BE2C (cell line): ENCODE data around the gene FBLN1.

Experiments
- DNase-seq: peaks from one replicate; pipeline ENCODE4 v3.0.0-alpha.2; 2020
- H3K27me3 ChIP-seq: fragments of 250-450 bp; sonication (Bioruptor Pico); 2 replicates; pipeline ENCODE4 v1.5.1; 2020; ENCODE audit warnings: mild to moderate bottlenecking
- H3K36me3 ChIP-seq: fragments of 250-450 bp; sonication (Bioruptor Pico); 2 replicates; pipeline ENCODE4 v1.5.1; 2020; ENCODE audit warnings: mild to moderate bottlenecking
- H3K4me1 ChIP-seq: fragments of 250-450 bp; sonication (Bioruptor Pico); 2 replicates; pipeline ENCODE4 v1.5.1; 2020
- H3K4me3 ChIP-seq: 2 replicates; pipeline ENCODE4 v1.5.1; 2011; ENCODE audit warnings: low read depth, low read length
- H3K9me3 ChIP-seq: fragments of 250-450 bp; sonication (Bioruptor Pico); 2 replicates; pipeline ENCODE4 v1.5.1; 2020
- TF ChIP-seq, protein P1 (sequence below): IDR thresholded peaks from 2 replicates; pipeline ENCODE4 v1.5.1; 2012; ENCODE audit warnings: mild to moderate bottlenecking, low read depth, low read length

The FBLN1 gene

DNA sequence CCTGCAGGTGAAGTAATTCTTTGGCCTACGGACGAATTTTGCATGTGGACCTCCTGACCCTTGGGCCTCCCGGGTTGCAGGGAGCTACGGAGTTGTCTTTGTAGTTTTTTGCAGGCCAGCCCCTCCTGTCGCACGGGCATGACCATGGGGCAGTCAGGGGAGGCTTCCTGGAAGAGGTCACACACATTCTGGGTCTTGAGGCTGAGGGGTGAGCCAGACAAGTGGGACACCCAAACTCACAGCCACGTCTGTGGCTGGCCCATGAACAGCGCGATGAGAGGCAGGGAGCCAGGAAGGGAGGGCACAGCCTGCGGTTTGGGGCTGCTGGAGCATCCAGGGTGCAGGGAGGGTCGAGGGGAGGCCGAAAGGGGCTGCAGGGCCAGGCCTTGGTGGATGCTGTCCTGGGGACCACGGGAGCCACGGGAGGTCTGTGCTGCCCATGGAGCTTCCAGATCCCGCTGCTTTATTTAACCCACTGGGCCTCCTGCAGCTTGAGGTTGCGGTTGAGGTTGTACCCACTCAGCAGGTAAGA lies 78.9 kb downstream of the FBLN1 start:
- Histone ChIP-seq H3K9me3 (no peaks in the 10 kb centered on the region), H3K36me3 (no peaks in the 10 kb centered on the region), H3K27me3 (no peaks in the 10 kb centered on the region), H3K4me3 (no peak overlapping the region), H3K4me1 (peaks cover 10% of the 10 kb centered on the region)
- TF ChIP-seq, protein P1, sequence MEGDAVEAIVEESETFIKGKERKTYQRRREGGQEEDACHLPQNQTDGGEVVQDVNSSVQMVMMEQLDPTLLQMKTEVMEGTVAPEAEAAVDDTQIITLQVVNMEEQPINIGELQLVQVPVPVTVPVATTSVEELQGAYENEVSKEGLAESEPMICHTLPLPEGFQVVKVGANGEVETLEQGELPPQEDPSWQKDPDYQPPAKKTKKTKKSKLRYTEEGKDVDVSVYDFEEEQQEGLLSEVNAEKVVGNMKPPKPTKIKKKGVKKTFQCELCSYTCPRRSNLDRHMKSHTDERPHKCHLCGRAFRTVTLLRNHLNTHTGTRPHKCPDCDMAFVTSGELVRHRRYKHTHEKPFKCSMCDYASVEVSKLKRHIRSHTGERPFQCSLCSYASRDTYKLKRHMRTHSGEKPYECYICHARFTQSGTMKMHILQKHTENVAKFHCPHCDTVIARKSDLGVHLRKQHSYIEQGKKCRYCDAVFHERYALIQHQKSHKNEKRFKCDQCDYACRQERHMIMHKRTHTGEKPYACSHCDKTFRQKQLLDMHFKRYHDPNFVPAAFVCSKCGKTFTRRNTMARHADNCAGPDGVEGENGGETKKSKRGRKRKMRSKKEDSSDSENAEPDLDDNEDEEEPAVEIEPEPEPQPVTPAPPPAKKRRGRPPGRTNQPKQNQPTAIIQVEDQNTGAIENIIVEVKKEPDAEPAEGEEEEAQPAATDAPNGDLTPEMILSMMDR: no peak
- DNase-seq: no peak

DNA sequence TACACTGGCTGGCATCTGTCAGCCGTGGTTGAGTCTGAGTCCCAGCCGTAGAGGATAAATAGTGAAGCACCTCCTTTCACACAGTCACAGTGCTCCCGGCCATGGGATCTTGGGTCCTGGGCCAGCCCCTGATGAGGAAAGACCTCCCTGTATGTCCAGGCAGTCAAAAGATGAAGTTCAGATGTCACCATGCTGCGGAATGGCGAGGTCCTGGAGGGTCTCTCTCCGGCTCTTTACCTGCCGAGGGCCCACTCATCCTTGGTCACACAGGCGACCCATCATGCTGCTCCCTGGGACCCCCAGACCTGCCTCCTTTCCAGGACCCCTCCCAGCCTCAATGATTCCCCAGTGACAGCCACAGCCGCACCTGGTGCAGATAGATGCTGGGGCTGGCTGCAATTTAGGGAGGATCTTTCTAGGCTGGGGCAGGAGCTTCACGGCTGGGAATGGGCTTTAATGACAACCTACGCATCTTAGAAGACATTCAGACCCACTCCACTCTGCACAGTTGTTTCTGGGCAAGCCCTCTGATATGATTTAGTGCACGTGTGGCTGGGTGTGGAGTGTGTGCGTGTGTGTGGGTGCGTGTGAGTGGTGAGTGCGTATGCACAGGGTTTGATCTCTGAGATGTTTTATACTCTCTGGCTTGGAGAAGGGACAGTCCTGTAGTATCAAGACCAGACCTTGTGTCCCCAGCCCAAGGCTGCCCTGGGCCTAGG lies 79.7 kb downstream of the FBLN1 start:
- no peaks in the 10 kb centered on the region for H3K27me3 ChIP-seq
- H3K36me3 ChIP-seq: no peaks in the 10 kb centered on the region
- TF ChIP-seq, protein P1: no peak

DNA sequence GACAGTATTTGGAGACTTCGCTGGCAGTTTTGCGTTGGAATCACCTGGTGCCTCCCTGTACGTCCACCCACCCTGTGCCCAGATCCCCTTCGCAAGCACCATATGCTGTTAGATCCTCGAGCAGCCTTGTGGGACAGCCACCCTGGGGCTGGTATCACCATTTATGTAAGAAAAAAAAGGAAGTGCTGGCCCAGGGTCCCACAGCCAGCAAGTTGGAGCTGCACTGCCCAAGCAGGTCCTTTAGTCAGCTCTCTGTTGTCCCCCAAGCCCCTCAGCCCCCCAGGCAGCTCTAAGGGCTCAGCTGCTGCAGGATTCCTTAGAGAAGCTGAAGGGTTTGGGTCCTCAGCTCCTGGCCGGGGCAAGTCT lies 80.3 kb downstream of the FBLN1 start:
- Histone ChIP-seq H3K9me3 (no peaks in the 10 kb centered on the region), H3K27me3 (no peaks in the 10 kb centered on the region), H3K4me3 (no peak overlapping the region), H3K36me3 (no peaks in the 10 kb centered on the region), H3K4me1 (peaks cover 10% of the 10 kb centered on the region)
- DNase-seq: no peak
- TF ChIP-seq, protein P1: no peak

More for the DNA sequence above, 79.7 kb downstream of the FBLN1 start:
- Histone ChIP-seq H3K4me1 (peaks cover 10% of the 10 kb centered on the region), H3K4me3 (no peak overlapping the region), H3K9me3 (no peaks in the 10 kb centered on the region)
- no peak for DNase-seq

DNA sequence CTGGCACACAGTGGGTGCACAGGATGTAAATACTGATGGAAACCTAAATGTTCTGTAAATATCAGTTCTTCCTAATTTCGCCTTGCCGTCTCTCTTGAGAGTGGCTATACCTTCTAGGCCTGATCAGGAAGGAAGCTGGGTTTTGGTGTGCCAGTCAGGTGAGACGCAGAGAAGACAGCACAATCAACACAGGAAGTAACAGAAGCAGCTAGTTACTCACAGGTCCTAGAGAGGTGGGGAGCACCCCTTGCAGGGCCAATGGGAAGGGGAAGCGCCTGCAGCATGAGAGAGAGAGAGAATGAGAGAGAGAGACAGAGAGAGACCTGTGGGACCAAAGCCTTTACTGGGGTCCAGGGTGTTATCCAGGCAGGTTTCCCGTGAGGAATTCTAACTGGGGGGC lies 80.8 kb downstream of the FBLN1 start:
- peaks cover 10% of the 10 kb centered on the region for H3K4me1 ChIP-seq
- no peak overlapping the region for H3K4me3 ChIP-seq
- TF ChIP-seq, protein P1: no peak
- no peaks in the 10 kb centered on the region for H3K27me3 ChIP-seq
- H3K36me3 ChIP-seq: no peaks in the 10 kb centered on the region
- H3K9me3 ChIP-seq: no peaks in the 10 kb centered on the region
- no peak for DNase-seq

DNA sequence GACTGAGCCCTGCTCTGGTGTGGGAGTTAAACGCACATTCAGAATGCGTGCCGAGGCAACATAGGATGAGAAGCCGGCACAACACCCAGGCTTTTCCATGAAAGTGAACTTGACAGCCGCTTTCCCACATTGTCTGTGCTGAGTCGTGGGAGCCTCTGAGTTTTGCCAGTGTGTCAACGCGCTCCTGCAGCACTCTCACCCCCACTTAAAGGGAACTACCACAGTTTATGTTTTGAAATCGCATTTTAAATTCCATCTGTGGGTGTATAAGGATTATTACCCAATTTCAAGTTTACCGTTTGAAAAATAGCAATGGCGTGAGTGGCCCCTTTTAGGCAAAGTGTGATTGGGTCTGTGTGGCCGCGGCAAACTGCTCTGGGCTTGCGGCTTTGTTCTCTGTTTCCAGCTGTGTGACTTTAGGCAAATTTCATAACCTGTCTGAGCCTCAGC lies 81.5 kb downstream of the FBLN1 start:
- no peaks in the 10 kb centered on the region for H3K9me3 ChIP-seq
- DNase-seq: no peak
- H3K4me3 ChIP-seq: no peak overlapping the region
- H3K4me1 ChIP-seq: peaks cover 10% of the 10 kb centered on the region
- H3K36me3 ChIP-seq: no peaks in the 10 kb centered on the region
- H3K27me3 ChIP-seq: no peaks in the 10 kb centered on the region
- TF ChIP-seq, protein P1: no peak
